Endothelial cell of umbilical vein (primary cell): ENCODE results near the gene SH3BP2. TPM values are rescaled to one million over a fixed set of nuclear protein-coding genes. Genes with fewer than 3 reads are reported as not detected.

Experiments
- BruUV-seq: library from RNA; stranded (reverse); fragments of 400-500 nt; replicated peaks from 2 replicates; lab custom pipeline; 2021; lab: Mats Ljungman, UMichigan
- CTCF ChIA-PET: fragments of 300-600, 350-600 bp; sonication (Branson Sonifier 250); formaldehyde crosslinking; loops from one replicate; lab custom pipeline; 2021; ENCODE audit warnings: antibody characterized with exemption, inconsistent platforms; lab: Charles Lee
- POLR2A ChIA-PET: fragments of 300-600, 350-600 bp; sonication (Branson Sonifier 250); formaldehyde crosslinking; loops from one replicate; lab custom pipeline; 2021; ENCODE audit warnings: antibody characterized with exemption, inconsistent platforms; lab: Charles Lee
- DNase-seq: peaks from one replicate; pipeline ENCODE4 v3.0.0-alpha.2; 2011; ENCODE audit warnings: low read depth, low spot score
- FAIRE-seq: peaks from 2 replicates; lab custom pipeline; 2011; peaks lifted over from hg19 to GRCh38; lab: Jason Lieb, UNC
- H2AFZ ChIP-seq: 2 replicates; pipeline ENCODE4 v1.6.0; 2012; ENCODE audit warnings: low read depth, low read length, control low read depth, inconsistent platforms
- H3K27ac ChIP-seq: 2 replicates; pipeline ENCODE4 v1.5.1; 2011; ENCODE audit warnings: low read depth, mild to moderate bottlenecking, control low read depth, low read length, moderate library complexity; ENCODE audit not compliant: insufficient read depth
- H3K27me3 ChIP-seq, 2 experiments: 2 replicates each; pipeline versions ENCODE4 v1.6.0 to v1.6.1; 2011; ENCODE audit warnings: low read length in 2 of 2, mixed read lengths in 1 of 2; ENCODE audit not compliant: control insufficient read depth in 2 of 2, insufficient read depth in 2 of 2
- H3K36me3 ChIP-seq, 2 experiments: 2 replicates in 1 of 2; 3 replicates in 1 of 2; pipeline ENCODE4 v1.5.1; 2011; ENCODE audit warnings: low read length in 2 of 2, mild to moderate bottlenecking in 1 of 2, moderate library complexity in 1 of 2; ENCODE audit not compliant: control insufficient read depth in 2 of 2, insufficient read depth in 2 of 2; ENCODE audit errors: extremely low read depth in 1 of 2
- H3K4me1 ChIP-seq: 3 replicates; pipeline ENCODE4 v1.5.1; 2011; ENCODE audit warnings: mild to moderate bottlenecking, low read length; ENCODE audit not compliant: control insufficient read depth, insufficient read depth; ENCODE audit errors: extremely low read depth
- H3K4me2 ChIP-seq: 2 replicates; pipeline ENCODE4 v1.6.1; 2011; ENCODE audit warnings: low read length, control low read depth, mixed read lengths; ENCODE audit not compliant: insufficient read depth
- H3K4me3 ChIP-seq, 3 experiments: fragments of 200-600 bp in 1 of 3; sonication (generic), shearing (Covaris generic) in 1 of 3; replicated peaks in 1 of 3; 2 replicates each; pipeline ENCODE4 v1.5.1; 2011 to 2016; ENCODE audit warnings: control low read depth in 3 of 3, low read length in 3 of 3, mild to moderate bottlenecking in 2 of 3, inconsistent platforms in 1 of 3, low read depth in 1 of 3, moderate library complexity in 1 of 3; ENCODE audit not compliant: insufficient read depth in 1 of 3
- H3K79me2 ChIP-seq: 2 replicates; pipeline ENCODE4 v1.6.0; 2012; ENCODE audit warnings: low read length, inconsistent platforms; ENCODE audit not compliant: control insufficient read depth, insufficient read depth
- H3K9ac ChIP-seq: replicated peaks from 2 replicates; pipeline ENCODE3; 2011; ENCODE audit warnings: low read length, control low read depth; ENCODE audit not compliant: insufficient read depth; ENCODE audit errors: extremely low read depth
- H3K9me1 ChIP-seq: replicated peaks from 3 replicates; pipeline ENCODE4 v1.6.0; 2011; ENCODE audit warnings: mild to moderate bottlenecking, low read length; ENCODE audit not compliant: control insufficient read depth, insufficient read depth; ENCODE audit errors: extremely low read depth
- H3K9me3 ChIP-seq: replicated peaks from 2 replicates; pipeline ENCODE4 v1.5.1; 2012; ENCODE audit warnings: low read length, inconsistent platforms; ENCODE audit not compliant: control insufficient read depth, insufficient read depth
- H4K20me1 ChIP-seq: replicated peaks from 2 replicates; pipeline ENCODE3; 2011; ENCODE audit warnings: mild to moderate bottlenecking, low read length; ENCODE audit not compliant: control insufficient read depth, insufficient read depth; ENCODE audit errors: extremely low read depth
- EZH2 ChIP-seq: IDR thresholded peaks from 2 replicates; pipeline ENCODE4 v1.6.1; 2012; ENCODE audit warnings: borderline replicate concordance, low read depth, mild to moderate bottlenecking, moderate library complexity, low read length, inconsistent platforms; ENCODE audit not compliant: severe bottlenecking
- FOS ChIP-seq: IDR thresholded peaks from 2 replicates; pipeline ENCODE4 v1.6.1; 2011; ENCODE audit warnings: mild to moderate bottlenecking, low read length, moderate library complexity, borderline replicate concordance; ENCODE audit not compliant: insufficient read depth
- GATA2 ChIP-seq: IDR thresholded peaks from 2 replicates; pipeline ENCODE4 v1.7.0; 2011; ENCODE audit warnings: low read depth, mild to moderate bottlenecking, moderate library complexity, mixed read lengths, low read length; ENCODE audit not compliant: insufficient read length, insufficient read depth
- JUN ChIP-seq: IDR thresholded peaks from 2 replicates; pipeline ENCODE4 v1.6.1; 2011; ENCODE audit warnings: borderline replicate concordance, low read depth; ENCODE audit not compliant: insufficient read length, insufficient read depth
- MYC ChIP-seq: IDR thresholded peaks from one replicate; pipeline ENCODE4 v1.6.1; 2011; ENCODE audit warnings: mild to moderate bottlenecking, low read depth, low read length
- POLR2A ChIP-seq: IDR thresholded peaks from 2 replicates; pipeline ENCODE4 v1.6.1; 2012; ENCODE audit warnings: low read depth, mild to moderate bottlenecking, control low read depth, low read length
- POLR2AphosphoS5 ChIP-seq: IDR thresholded peaks from 2 replicates; pipeline ENCODE4 v1.6.1; 2012; ENCODE audit warnings: low read depth, mild to moderate bottlenecking, control low read depth, low read length, moderate library complexity; ENCODE audit not compliant: insufficient read depth
- dilution Hi-C: fragments of 300-500 bp; cut with MboI; formaldehyde crosslinking; loops from one replicate; pipeline ENCODE4 v1.15.0; 2019; ENCODE audit warnings: low sequenced_read_pairs; ENCODE audit not compliant: extremely low pct_ligation_motif_present
- intact Hi-C: fragments of 100-400 bp; cut with micrococcal nuclease; formaldehyde crosslinking; loops from one replicate; pipeline ENCODE4 v1.10.0; 2022
- polyA plus RNA-seq, 4 experiments: library from polyadenylated mRNA; depleted of rRNA in 3 of 4; stranded (reverse) in 3 of 4; unstranded in 1 of 4; fragments of >200 nt; gene quantifications; 2 replicates each; pipeline versions ENCODE4 v1.2.1 to v1.2.3, GENCODE V29; 2011 to 2012; ENCODE audit warnings: missing spikeins in 1 of 4
- total RNA-seq: library from RNA; stranded (reverse); gene quantifications from 2 replicates; pipeline ENCODE4 v1.2.3, GENCODE V29; 2021
- TF ChIP-seq, protein P1 (sequence below), 2 donors: IDR thresholded peaks; 1 replicate in 1 of 2; 2 replicates in 1 of 2; pipeline ENCODE4 v1.5.1; 2011; ENCODE audit warnings: low read length in 2 of 2, mild to moderate bottlenecking in 2 of 2, moderate library complexity in 2 of 2, control low read depth in 1 of 2, inconsistent platforms in 1 of 2, low read depth in 1 of 2; ENCODE audit not compliant: insufficient read depth in 1 of 2; ENCODE audit errors: extremely low read depth in 1 of 2
- TF ChIP-seq, protein P2 (sequence below): IDR thresholded peaks from 2 replicates; pipeline ENCODE4 v1.6.1; 2011; ENCODE audit not compliant: insufficient read depth, insufficient read length

SH3BP2 gene
- total and polyA plus RNA-seq, 2 donors (not counting 3 experiments of a cell fraction or from before 2014, with no cell fraction given) = 69.2 to 73.9 TPM

DNA sequence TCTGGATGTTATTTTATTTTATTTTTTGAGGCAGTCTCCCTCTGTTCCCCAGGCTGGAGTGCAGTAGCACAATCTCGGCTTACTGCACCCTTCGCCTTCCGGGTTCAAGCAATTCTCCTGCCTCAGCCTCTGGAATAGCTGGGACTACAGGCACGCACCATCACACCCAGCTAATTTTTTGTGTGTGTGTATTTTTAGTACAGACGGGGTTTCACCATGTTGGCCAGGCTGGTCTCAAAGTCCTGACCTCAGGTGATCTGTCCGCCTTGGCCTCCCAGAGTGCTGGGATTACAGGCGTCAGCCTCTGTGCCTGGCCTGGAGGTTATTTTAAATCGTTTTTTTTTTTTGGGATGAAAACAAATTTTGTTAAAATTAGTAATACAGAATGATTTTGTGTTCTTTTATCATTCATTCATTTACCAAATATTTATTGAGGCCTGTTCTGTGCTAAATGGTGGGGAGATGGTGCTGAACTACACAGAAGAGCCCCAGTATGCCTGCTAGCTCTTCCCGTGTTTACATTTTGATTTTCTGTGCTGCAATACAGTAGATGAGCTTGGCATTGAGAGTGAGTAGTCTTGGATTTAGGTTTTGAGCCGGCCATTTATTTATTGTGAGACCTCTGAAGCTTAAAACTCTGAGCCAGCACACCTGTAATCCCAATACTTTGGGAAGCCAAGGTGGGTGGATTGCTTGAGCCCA, 73.4 kb downstream of the SH3BP2 start:
- dilution Hi-C loops (no loop called here), intact Hi-C loops (no loop called here)
- no peak overlapping the region for H3K27ac ChIP-seq

More for the DNA sequence above, 73.4 kb downstream of the SH3BP2 start:
- Histone ChIP-seq H3K4me2 (no peak overlapping the region), H3K79me2 (peaks cover 93% of the 10 kb centered on the region), H2AFZ (no peak overlapping the region), H3K36me3 (no peaks in the 10 kb centered on the region), H3K9me3 (no peaks in the 10 kb centered on the region), H3K9ac (no peak overlapping the region), H3K27me3 (no peaks in the 10 kb centered on the region), H3K4me3 (no peak overlapping the region), H3K9me1 (no peaks in the 10 kb centered on the region), H4K20me1 (peaks cover 5% of the 10 kb centered on the region), H3K4me1 (peaks cover 41% of the 10 kb centered on the region)
- no peak for FAIRE-seq
- BruUV-seq = no TSS peak
- CTCF ChIA-PET = interaction anchor here (0.9 kb wide), 1 partner anchor 13 kb away, joined by 3 read pairs; no protein-coding TSS in a partner anchor
- POLR2A ChIA-PET = no interaction called here
- TF ChIP-seq FOS (no peak), MYC (no peak), POLR2A (no peak), EZH2 (no peak), POLR2AphosphoS5 (no peak), JUN (no peak), GATA2 (no peak)
- TF ChIP-seq, protein P1, sequence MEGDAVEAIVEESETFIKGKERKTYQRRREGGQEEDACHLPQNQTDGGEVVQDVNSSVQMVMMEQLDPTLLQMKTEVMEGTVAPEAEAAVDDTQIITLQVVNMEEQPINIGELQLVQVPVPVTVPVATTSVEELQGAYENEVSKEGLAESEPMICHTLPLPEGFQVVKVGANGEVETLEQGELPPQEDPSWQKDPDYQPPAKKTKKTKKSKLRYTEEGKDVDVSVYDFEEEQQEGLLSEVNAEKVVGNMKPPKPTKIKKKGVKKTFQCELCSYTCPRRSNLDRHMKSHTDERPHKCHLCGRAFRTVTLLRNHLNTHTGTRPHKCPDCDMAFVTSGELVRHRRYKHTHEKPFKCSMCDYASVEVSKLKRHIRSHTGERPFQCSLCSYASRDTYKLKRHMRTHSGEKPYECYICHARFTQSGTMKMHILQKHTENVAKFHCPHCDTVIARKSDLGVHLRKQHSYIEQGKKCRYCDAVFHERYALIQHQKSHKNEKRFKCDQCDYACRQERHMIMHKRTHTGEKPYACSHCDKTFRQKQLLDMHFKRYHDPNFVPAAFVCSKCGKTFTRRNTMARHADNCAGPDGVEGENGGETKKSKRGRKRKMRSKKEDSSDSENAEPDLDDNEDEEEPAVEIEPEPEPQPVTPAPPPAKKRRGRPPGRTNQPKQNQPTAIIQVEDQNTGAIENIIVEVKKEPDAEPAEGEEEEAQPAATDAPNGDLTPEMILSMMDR (IDR thresholded peaks at IDR 0.05; ENCODE audit: extremely low read depth in 1 of 2, insufficient read depth in 1 of 2, low read depth in 1 of 2, low read length in 2 of 2) = no peak
- TF ChIP-seq, protein P2, sequence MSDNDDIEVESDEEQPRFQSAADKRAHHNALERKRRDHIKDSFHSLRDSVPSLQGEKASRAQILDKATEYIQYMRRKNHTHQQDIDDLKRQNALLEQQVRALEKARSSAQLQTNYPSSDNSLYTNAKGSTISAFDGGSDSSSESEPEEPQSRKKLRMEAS = no peak
- no peak for DNase-seq
